GM18519 (cell line): Measurements from ENCODE around the gene BRD1.
"Not testable (repeated sequence)": the region's sequence is repeated elsewhere in the genome, so short reads cannot be mapped to it uniquely, and the experiment has no call there.

Experiments
- ATAC-seq: cut with Tn5 transposase; IDR thresholded peaks from one replicate; pipeline ENCODE4 v1.9.1; 2021; ENCODE audit warnings: mild to moderate bottlenecking, moderate library complexity; ENCODE audit not compliant: unreplicated experiment, low FRiP score

The BRD1 gene

GRCh38 chr22:49827271-49827852 is 311 bp downstream of the BRD1 start:
- no peak for ATAC-seq

DNA sequence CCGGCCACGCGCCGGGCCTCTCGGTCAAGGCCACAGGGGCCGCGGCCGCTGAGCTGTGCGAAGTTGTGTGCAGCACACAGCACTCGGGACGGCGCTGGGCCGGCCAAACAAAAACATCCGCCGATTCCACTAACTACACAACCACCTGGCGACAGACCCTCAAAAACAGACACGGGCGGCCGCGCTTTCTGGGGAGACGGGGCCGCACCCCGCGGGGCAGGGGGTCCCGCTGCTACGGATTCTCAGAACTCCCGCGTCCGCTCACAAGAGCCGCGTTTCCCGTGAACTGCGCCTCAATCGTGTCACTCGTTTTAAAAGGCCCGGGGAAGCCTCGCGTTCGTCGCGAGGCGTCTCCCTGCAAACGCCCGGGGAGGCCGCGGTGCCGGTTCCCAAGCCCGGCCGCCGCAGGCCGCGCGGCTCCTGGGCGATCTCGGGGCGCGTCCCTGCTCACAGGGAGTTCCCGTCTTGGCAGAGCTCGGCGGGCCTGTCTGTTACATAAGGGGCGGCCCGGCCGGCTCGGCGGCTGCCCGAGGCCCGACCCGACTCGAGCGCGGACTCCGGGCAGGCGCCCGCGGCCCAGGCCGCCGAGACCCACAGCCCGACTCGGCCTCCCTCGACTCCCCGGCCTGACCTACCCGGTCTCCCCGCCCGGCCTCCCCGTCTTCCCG is 936 bp downstream of the BRD1 start:
- ATAC-seq: no peak

- no peak for ATAC-seq
These were observed 1.6 kb downstream of the BRD1 start for GRCh38 chr22:49825944-49826602.

- ATAC-seq: no peak
These were observed 2.2 kb downstream of the BRD1 start for GRCh38 chr22:49825436-49825835.

- no peak for ATAC-seq
These were observed 2.7 kb downstream of the BRD1 start for GRCh38 chr22:49824936-49825335.

DNA sequence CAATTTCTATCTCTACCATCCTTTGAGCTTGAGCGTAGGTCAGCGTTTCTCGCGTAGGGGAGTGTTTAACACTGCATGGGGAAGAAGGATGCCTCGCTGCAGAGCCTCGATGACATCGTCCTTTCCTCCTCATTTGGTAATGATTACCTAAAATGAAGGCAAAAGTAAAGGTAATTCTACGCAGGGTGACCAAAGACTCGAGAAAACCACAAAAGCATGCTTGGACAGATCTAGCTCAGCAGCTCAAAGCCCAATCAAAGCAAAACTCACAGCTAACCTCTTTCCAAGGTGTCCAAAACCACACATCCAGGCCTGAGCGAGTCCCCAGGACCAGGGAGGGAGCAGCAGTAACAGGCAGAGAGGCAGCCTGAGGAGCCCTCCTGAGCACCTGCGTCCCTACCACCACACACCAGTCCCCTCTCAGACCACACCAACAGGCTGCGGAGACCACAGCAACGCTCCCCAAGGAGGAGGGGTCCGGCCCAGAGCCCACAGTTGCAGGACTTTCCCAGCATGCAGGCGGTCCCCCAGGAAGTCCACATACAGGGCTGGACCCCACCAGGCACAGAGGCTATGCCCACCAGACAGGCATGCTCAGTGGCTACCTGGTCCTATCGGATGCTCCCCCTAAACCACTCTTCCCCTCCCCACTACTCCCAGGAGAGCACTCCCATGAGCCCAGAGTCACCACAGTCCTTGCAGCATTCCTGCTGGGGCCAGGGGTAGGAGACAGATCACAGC is 3.3 kb downstream of the BRD1 start:
- ATAC-seq: no peak

GRCh38 chr22:49823289-49824045 is 4.2 kb downstream of the BRD1 start:
- ATAC-seq: no peak

GRCh38 chr22:49821741-49822140 is 5.9 kb downstream of the BRD1 start:
- ATAC-seq: not testable (repeated sequence)

GRCh38 chr22:49820984-49821383 is 6.7 kb downstream of the BRD1 start:
- ATAC-seq: no peak

DNA sequence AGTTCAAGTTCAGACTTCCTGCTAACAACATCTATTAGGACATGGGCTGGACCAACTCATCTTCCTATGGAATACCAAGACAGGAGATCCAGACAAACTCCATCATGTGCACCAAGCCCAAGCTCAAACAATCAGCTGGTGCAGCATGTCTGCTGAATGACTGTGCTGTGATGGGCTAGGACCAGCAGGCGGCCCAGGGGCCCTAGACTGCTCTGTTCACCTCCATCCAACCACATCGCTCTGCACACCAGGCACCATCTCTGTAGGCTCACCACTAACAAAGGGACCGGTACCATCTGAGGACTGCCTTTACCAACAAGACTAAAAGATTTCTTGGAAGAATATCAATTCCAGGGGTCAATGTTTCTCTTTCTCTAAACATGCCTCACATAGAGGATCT is 10.3 kb downstream of the BRD1 start:
- no peak for ATAC-seq

DNA sequence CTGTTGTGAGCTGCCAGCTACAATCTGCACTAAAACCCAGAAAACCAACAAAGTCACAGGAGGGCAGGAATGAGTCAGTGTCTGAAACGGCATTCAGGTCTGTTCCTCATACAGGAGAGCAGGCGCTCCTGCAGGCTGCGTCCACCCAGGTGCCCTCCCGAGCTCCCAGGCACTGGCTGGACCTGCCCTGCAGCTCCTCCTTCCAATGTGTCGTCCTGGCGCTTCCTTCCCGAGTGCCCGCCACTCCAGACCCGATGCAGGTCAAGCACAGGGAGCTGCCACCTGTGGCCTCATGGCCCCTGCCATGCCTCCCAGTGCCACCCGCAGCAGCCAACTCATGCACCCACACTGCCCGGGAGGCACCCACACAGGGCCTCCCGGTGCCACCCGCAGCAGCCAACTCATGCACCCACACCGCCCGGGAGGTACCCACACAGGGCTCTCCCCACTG is 12.0 kb downstream of the BRD1 start:
- no peak for ATAC-seq

- ATAC-seq: no peak
These were observed 12.8 kb downstream of the BRD1 start for GRCh38 chr22:49814856-49815255.

DNA sequence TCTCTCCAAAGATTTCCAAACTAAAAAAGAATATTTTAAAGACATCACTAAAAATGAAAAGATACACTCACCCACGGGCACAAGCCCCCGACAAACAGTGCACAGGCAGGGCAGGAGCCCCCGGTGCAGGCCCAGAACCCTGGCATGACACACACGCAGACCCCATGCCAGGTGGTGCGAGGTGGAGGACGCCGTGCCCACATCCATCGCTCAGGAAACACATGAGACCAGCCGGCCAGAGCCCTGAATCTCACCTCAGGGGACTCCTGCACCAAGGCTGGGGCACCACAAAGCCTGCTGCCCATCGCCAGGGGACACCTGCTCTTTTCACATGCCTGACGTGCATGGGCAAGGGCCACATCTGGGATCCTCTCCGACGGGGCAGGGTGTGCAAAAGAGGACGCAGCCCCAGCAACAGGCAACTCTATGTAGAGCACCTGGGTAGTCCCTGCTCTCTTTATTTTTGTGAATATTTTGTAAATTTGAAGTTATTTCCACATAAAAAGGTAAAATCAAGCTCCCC is 13.4 kb downstream of the BRD1 start:
- ATAC-seq: no peak

DNA sequence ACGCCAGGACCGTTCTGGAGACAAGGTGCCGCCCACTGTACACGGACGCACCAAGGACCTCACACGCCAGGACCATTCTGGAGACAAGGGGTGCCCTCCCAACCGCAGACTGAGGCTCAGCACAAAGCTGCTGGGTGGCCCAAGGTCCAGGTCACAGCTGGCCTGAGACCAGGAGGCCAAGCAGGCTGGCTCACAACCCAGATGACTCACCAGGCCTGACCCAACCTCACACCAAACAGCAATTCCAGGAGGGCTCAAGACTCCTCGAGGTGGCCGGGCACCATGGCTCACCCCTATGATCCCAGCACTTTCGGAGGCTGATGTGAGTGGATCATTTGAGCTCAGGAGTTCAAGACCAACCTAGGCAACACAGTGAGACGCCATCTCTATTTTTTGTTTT is 14.8 kb downstream of the BRD1 start:
- ATAC-seq: no peak

- ATAC-seq: no peak
These were observed 16.5 kb downstream of the BRD1 start for GRCh38 chr22:49811020-49811791.

GRCh38 chr22:49810363-49811019 is 17.2 kb downstream of the BRD1 start:
- ATAC-seq: no peak

DNA sequence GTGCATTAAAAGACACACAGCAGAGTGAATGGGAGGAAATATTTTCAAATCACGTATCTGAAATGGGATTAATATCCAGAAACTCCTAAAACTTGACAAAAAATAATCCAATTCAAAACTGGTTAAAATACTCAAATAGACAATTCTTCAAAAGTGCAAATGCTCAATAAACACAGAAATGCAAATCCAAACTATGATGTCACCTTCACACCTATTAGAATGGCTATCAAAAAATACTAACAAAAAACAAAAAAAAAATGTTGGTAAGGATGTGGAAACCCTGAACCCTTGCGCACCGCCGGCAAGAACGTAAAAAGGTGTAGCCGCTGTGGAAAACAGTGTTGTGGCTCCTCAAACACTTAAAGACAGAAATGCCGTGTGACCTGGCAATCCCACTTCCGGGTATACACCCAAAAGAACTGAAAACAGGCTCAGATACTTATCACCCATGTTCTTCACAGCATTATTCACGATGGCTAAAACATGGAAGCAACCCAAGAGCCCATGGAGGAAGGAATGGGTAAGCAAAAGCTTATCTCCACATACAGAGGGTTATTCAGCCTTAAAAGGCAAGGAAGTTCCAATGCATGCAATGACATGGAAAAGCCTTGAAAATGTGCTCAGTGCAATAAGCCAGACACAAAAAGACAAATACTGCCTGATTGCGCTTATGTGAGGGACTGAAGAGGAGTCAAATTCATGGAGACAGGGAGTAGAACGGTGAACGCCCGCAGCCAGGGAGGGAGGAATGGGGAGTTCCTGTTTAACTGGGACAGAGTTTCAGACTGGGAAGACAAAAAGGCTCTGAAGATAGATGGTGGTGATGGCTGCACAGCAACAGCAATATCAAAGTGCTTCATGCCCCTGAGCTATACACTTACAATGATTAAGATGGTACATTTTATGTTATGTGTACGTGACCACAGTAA is 19.6 kb downstream of the BRD1 start:
- ATAC-seq: no peak

DNA sequence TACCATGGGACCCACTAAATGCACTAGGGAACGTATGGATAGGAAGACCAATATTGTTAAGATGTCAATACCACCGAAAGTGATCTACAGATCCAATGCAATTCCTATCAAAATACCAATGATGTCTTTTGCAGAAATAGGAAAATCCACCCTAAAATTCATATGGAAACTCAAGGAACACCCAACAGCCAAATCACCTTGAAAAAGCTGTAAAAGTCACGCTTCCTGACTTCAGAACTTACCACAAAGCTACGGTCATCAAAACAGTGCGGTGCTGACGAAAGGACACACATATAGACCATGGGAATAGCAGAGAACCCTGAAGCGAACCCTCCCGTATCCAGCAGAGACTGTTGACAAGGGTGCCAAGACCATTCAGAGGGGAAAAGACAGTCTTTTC is 20.5 kb downstream of the BRD1 start:
- ATAC-seq: no peak
